Stimulated activated CD4-positive, alpha-beta T cell treated with anti-CD3 and anti-CD28 coated beads, Interleukin-1b, Interleukin-23, amount 100 ng/mL, for 1 hour (primary cell): ENCODE data around the gene FBXW9.
"Not testable (repeated sequence)": the region's sequence is repeated elsewhere in the genome, so short reads cannot be mapped to it uniquely, and the experiment has no call there.

ENCODE experiments used
- DNase-seq, 2 donors: peaks; one replicate each; pipeline ENCODE4 v3.0.0-alpha.2; 2020; ENCODE audit warnings: low read depth in 2 of 2

FBXW9 gene

GRCh38 chr19:12681074-12681987 lies 15.1 kb downstream of the FBXW9 start, which contains the start of gene DHPS:
Gene DHPS (minus strand): TSS chr19:12681880. CDS start chr19:12681766, 114 bp downstream.
- peak; percentile 72 to 73 for DNase-seq

DNA sequence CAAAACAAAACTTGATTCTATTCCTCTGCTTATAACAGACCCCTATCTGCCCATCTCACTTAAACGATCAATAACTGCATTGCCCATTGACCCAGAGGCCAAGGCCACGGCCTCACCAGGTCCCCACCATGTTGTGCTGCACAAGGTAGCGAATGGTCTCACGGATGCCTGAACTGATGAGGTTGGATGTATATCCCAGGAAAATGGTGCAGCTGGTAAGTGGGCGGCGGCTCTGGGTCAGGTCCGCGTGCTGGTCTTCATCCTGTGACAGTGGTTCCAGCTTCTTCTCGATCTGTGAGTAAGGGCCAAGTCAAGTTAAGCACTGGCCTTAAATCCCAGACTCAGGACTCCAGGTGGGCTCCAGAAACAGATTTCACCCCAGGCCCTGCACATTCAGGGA lies 16.4 kb downstream of the FBXW9 start:
- no peak for DNase-seq

DNA sequence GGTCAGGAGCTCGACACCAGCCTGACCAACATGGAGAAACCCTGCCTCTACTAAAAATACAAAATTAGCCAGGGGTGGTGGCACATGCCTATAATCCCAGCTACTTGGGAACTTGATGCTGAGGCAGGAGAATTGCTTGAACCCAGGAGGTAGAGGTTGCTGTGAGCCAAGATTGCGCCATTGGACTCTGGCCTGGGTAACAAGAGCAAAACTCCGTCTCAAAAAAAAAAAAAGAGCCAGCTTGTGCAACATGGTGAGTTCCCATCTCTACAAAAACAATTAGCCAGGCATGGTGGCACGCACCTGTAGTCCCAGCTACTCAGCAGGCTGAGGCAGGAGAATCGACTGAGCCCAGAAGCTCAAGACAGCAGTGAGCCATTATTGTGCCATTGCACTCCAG lies 18.4 kb downstream of the FBXW9 start:
- DNase-seq, result not testable (repeated sequence)

- no peak for DNase-seq
These were observed 19.5 kb downstream of the FBXW9 start for GRCh38 chr19:12676928-12677327.

- DNase-seq, result peak; percentile 58 to 84
These were observed 20.0 kb downstream of the FBXW9 start for GRCh38 chr19:12676384-12676792.

DNA sequence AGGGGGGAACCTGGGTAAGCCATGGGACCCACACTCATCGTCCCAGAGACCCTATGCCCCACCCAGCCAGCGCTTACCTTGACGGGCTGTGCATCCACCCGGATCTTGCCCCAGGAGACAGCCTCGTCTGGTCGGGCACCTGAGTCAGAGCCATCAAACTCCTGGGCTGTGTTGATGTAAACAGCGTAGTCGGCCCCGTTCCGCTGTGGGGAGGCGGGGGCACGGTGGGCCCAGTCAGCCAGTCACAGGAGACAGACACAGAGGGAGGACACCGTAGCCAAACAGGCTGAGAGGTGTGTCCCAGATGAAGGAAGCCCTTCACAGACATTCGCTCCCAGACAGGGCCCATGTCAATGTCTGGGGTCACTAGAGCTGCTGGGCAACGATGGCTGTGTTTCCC lies 20.5 kb downstream of the FBXW9 start:
- no peak for DNase-seq

GRCh38 chr19:12675399-12675798 lies 21.0 kb downstream of the FBXW9 start:
- no peak for DNase-seq

- no peak for DNase-seq
These were observed 23.7 kb downstream of the FBXW9 start for GRCh38 chr19:12672744-12673143.

- no peak for DNase-seq
These were observed 26.1 kb downstream of the FBXW9 start for GRCh38 chr19:12670159-12670928.

DNA sequence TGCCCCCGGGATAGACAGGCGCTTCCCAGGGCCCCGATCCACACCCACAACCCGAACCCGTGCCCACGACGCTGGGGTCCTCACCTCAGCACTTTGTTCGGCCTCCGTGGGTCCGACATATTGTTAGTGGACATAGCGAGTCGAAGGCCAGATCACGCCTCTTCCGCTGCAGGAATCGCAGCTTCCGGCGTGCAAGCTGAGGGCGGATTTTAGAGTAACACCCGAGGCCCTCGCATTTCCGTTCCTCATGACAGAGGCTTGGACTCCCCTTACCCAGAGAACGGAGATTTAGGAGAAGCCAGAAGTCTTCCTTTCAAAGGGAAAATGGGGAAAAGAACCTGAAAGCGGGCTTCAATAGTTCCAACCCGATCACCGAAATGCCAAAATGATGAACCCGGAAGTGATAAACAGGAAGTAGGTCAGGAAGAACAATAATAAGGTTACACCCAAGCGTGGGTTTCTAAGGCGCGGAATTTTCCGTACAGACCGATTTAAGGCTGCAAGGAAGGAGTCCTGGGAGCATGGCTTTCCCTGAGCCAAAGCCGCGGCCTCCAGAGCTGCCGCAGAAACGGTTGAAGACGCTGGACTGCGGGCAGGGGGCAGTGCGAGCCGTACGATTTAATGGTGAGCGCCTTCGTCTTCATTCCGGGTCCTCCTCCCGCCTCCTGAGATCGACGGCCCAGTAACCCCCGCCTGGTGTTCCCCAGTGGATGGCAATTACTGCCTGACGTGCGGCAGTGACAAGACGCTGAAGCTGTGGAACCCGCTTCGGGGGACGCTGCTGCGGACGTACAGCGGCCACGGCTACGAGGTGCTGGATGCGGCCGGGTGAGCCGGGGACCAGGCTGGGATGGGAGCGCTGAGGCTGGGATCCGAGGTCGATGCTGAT lies 26.9 kb downstream of the FBXW9 start:
- DNase-seq, result peak in 1 of 2 donors; percentile 53

- DNase-seq, result peak in 1 of 2 donors; percentile 48
These were observed 27.5 kb downstream of the FBXW9 start for GRCh38 chr19:12668932-12669269.

- DNase-seq, result no peak
These were observed 28.1 kb downstream of the FBXW9 start for GRCh38 chr19:12668346-12668745.

GRCh38 chr19:12667731-12668302 lies 28.6 kb downstream of the FBXW9 start:
- no peak for DNase-seq

- DNase-seq, result peak; percentile 54 to 78
These were observed 30.0 kb downstream of the FBXW9 start, which contains the start of the genes MAN2B1 and WDR83 for GRCh38 chr19:12666265-12667048. Gene MAN2B1 (minus strand): TSS chr19:12666742. CDS start chr19:12666701, 41 bp downstream. Gene WDR83 (plus strand): TSS chr19:12666807. CDS start chr19:12669791, 2,984 bp downstream.

DNA sequence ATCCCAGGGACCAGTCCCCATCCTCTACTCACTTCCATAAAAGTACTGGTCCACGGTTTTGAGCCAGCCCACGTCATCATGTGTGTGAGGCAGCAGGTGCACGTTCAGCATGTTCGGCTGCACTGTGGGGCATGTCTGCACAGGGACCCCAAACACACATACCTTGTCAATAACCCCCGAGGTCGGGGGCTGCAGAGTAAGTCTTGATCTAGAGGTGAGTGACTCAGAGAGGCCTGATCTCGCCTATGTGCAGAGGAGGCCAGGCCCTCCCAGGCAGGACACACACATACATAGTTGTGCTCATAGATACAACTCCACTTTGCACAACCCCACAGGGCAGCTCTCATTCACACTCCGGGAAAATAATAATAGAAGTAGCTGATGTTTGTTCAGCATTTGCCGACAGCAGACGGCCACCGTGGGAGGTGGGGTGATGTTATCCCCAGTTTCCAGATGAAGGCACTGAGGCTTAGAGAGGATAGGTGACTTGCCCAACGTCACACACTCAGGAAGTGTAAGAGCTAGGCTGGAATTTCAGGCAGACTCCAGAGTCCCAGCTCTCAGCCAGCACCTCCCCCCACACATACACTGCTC lies 30.7 kb downstream of the FBXW9 start:
- DNase-seq, result no peak

- DNase-seq, result no peak
These were observed 31.2 kb downstream of the FBXW9 start for GRCh38 chr19:12665281-12665573.

DNA sequence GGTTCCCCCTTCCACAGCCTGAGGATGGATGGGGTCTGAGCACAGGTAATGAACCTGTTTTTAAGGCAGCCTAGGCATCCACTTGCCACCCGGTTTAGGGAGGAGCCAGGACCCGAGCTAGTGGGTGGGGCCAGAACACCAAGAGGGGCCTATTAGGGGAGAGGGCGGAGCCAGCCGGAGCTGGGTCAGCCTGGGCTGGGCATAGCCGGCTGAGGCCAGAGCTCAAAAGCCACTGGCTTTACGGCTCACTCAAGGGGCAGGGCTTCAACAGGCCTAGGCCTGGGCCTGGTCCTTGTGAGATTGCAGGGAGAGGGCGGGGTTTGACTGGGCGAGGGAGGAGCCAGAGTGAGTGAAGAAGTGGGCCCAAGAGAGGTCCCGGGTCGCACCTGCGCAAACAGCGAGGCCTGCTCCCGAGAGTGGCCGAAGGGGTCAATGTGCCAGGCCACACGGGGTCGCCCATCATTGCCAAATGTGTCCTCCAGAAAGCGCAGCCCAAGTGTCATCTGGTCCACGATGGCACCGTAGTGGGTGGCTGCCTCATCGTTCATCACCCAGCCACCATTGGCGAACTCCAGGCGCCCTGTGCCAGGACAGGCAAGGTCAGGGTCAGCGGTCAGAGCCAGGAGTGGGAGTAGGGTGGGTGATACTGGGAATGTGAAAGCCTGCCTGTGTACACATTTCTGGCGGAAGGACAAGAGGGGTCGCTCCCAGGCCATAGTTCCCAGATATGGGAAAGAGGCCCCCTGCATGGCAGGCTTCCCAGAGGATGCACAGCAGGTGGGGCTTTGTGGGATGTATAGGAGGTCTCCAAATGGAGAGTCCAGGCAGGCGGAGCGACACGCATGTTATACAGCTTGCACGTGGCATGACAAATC lies 31.8 kb downstream of the FBXW9 start:
- no peak for DNase-seq

- DNase-seq, result no peak
These were observed 35.5 kb downstream of the FBXW9 start for GRCh38 chr19:12660980-12661379.

- DNase-seq, result no peak
These were observed 38.5 kb downstream of the FBXW9 start for GRCh38 chr19:12657966-12658365.
